CD14-positive monocyte (primary cell): ENCODE measurements around the gene MAP2K4. TPM values are rescaled to one million over a fixed set of nuclear protein-coding genes. Genes with fewer than 3 reads are reported as not detected.

Source experiments
- DNase-seq, 3 donors: peaks; one replicate each; pipeline ENCODE4 v3.0.0-alpha.2; 2011 to 2022
- H2AFZ ChIP-seq: 2 replicates; pipeline ENCODE4 v1.6.0; 2012; ENCODE audit warnings: mild to moderate bottlenecking, low read depth, low read length, inconsistent platforms; ENCODE audit not compliant: insufficient read depth, poor library complexity, severe bottlenecking
- H3K27ac ChIP-seq, 2 donors: 1 replicate in 1 of 2; 2 replicates in 1 of 2; pipeline ENCODE4 v1.5.1; 2012 to 2013; ENCODE audit warnings: low read length in 2 of 2, control low read depth in 1 of 2, inconsistent platforms in 1 of 2, low read depth in 1 of 2, mild to moderate bottlenecking in 1 of 2
- H3K27me3 ChIP-seq, 2 donors: one replicate each; pipeline versions ENCODE4 v1.6.0 to v1.6.1; 2011 to 2013; ENCODE audit warnings: low read length in 2 of 2; ENCODE audit not compliant: control insufficient read depth in 2 of 2, insufficient read depth in 2 of 2
- H3K36me3 ChIP-seq, 2 donors: replicated peaks in 1 of 2; 1 replicate in 1 of 2; 2 replicates in 1 of 2; pipeline versions ENCODE4 v1.5.1 to v1.6.1; 2012 to 2013; ENCODE audit warnings: low read length in 2 of 2, control low read depth in 1 of 2, inconsistent platforms in 1 of 2, mild to moderate bottlenecking in 1 of 2; ENCODE audit not compliant: insufficient read depth in 2 of 2, control insufficient read depth in 1 of 2
- H3K4me1 ChIP-seq, 2 donors: 1 replicate in 1 of 2; 2 replicates in 1 of 2; pipeline versions ENCODE4 v1.5.1 to v1.6.1; 2012 to 2013; ENCODE audit warnings: low read length in 2 of 2, control low read depth in 1 of 2, inconsistent platforms in 1 of 2, mild to moderate bottlenecking in 1 of 2, moderate library complexity in 1 of 2; ENCODE audit not compliant: insufficient read depth in 2 of 2, control insufficient read depth in 1 of 2
- H3K4me2 ChIP-seq: replicated peaks from 2 replicates; pipeline ENCODE3; 2012; ENCODE audit warnings: low read length, moderate library complexity, mild to moderate bottlenecking; ENCODE audit not compliant: poor library complexity, severe bottlenecking; ENCODE audit errors: extremely low read depth
- H3K4me3 ChIP-seq, 3 experiments: fragments of 200-600 bp in 1 of 3; sonication (generic) in 1 of 3; replicated peaks in 1 of 3; 1 replicate in 2 of 3; 2 replicates in 1 of 3; pipeline ENCODE4 v1.5.1; 2011 to 2013; ENCODE audit warnings: low read length in 3 of 3, mild to moderate bottlenecking in 3 of 3, control low read depth in 2 of 3, low read depth in 2 of 3, inconsistent platforms in 1 of 3, moderate library complexity in 1 of 3
- H3K79me2 ChIP-seq: 2 replicates; pipeline ENCODE4 v1.6.0; 2012; ENCODE audit warnings: mild to moderate bottlenecking, control low read depth, inconsistent platforms, low read length, moderate library complexity; ENCODE audit not compliant: insufficient read depth
- H3K9ac ChIP-seq: 2 replicates; pipeline ENCODE4 v1.6.0; 2017; ENCODE audit warnings: low read length, mild to moderate bottlenecking; ENCODE audit not compliant: insufficient read depth, poor library complexity, severe bottlenecking
- H3K9me3 ChIP-seq, 2 donors: replicated peaks in 1 of 2; 1 replicate in 1 of 2; 2 replicates in 1 of 2; pipeline versions ENCODE4 v1.5.1 to v1.6.1; 2012 to 2013; ENCODE audit warnings: low read length in 2 of 2, control low read depth in 1 of 2; ENCODE audit not compliant: control insufficient read depth in 1 of 2, insufficient read depth in 1 of 2
- H4K20me1 ChIP-seq: 2 replicates; pipeline ENCODE4 v1.6.0; 2012; ENCODE audit warnings: mild to moderate bottlenecking, low read length, control low read depth, moderate library complexity; ENCODE audit not compliant: insufficient read depth
- H3K27ac Mint-ChIP-seq, 7 donors: one replicate each; pipeline ENCODE4 v1.8.0; 2020; ENCODE audit warnings: mild to moderate bottlenecking in 7 of 7, mixed read lengths in 7 of 7, moderate library complexity in 6 of 7, inconsistent platforms in 2 of 7
- H3K27me3 Mint-ChIP-seq, 3 donors: one replicate each; pipeline ENCODE4 v1.8.0; 2021 to 2022; ENCODE audit warnings: low read depth in 3 of 3, mild to moderate bottlenecking in 3 of 3, mixed read lengths in 3 of 3, moderate library complexity in 3 of 3, inconsistent platforms in 1 of 3
- H3K36me3 Mint-ChIP-seq, 2 donors: one replicate each; pipeline ENCODE4 v1.8.0; 2020; ENCODE audit warnings: mixed read lengths in 2 of 2, inconsistent platforms in 1 of 2, mild to moderate bottlenecking in 1 of 2
- H3K4me1 Mint-ChIP-seq: one replicate; pipeline ENCODE4 v1.8.0; 2020; ENCODE audit warnings: mild to moderate bottlenecking, mixed read lengths
- H3K4me3 Mint-ChIP-seq, 2 donors: one replicate each; pipeline ENCODE4 v1.8.0; 2020; ENCODE audit warnings: mild to moderate bottlenecking in 2 of 2, mixed read lengths in 2 of 2, moderate library complexity in 1 of 2
- H3K9me3 Mint-ChIP-seq, 7 donors: one replicate each; pipeline ENCODE4 v1.8.0; 2020 to 2022; ENCODE audit warnings: mixed read lengths in 7 of 7, mild to moderate bottlenecking in 6 of 7, moderate library complexity in 6 of 7, inconsistent platforms in 2 of 7
- CTCF ChIP-seq: fragments of 200-600 bp; IDR thresholded peaks from one replicate; pipeline ENCODE4 v1.8.0; 2022; ENCODE audit warnings: antibody characterized with exemption, mild to moderate bottlenecking
- WGBS: methylation state at CpG from one replicate; pipeline ENCODE4 v1.1.5; 2013; ENCODE audit warnings: missing lambda C conversion rate; ENCODE audit not compliant: insufficient coverage; 5-methylcytosine and 5-hydroxymethylcytosine counted together
- intact Hi-C, 2 donors: fragments of 100-400 bp; cut with micrococcal nuclease; formaldehyde crosslinking; loops; one replicate each; pipeline versions ENCODE4 v1.15.0 to v1.15.1; 2023
- polyA plus RNA-seq, 3 donors: library from polyadenylated mRNA; depleted of rRNA in 1 of 3; unstranded in 2 of 3; stranded (reverse) in 1 of 3; fragments of 300-500 nt in 2 of 3; fragments of >200 nt in 1 of 3; fragmentation: Illumina TruSeq in 2 of 3; gene quantifications; 1 replicate in 2 of 3; 2 replicates in 1 of 3; pipeline ENCODE4 v1.2.3, GENCODE V29; 2012 to 2021

Gene MAP2K4
- polyA plus RNA-seq, 3 donors: 8.1 to 41.8 (median 23.2) TPM

- 67% methylated on average over 1 of the region's 7 CpGs for WGBS
- no peaks in the 10 kb centered on the region for H3K9me3 ChIP-seq
- H3K27ac ChIP-seq: no peak overlapping the region
- Mint-ChIP-seq H3K4me3 (no peak overlapping the region), H3K36me3 (no peaks in the 10 kb centered on the region), H3K4me1 (no peaks in the 10 kb centered on the region), H3K9me3 (peaks cover 0 to 2% (median 0%) of the 10 kb centered on the region in 7 donors), H3K27me3 (peaks cover 0 to 2% (median 1%) of the 10 kb centered on the region in 3 donors), H3K27ac (peak overlapping the region in 1 of 7 donors; percentile 26)
- H3K4me3 ChIP-seq: no peak overlapping the region
- DNase-seq: no peak
- no peak overlapping the region for H2AFZ ChIP-seq
- no peaks in the 10 kb centered on the region for H3K4me1 ChIP-seq
- intact Hi-C loops: no loop called here
- no peaks in the 10 kb centered on the region for H3K36me3 ChIP-seq
- peak; percentile 64 for TF ChIP-seq CTCF
- no peaks in the 10 kb centered on the region for H3K79me2 ChIP-seq
- no peaks in the 10 kb centered on the region for H3K27me3 ChIP-seq
- H4K20me1 ChIP-seq: no peaks in the 10 kb centered on the region
- no peak overlapping the region for H3K4me2 ChIP-seq
- no peak overlapping the region for H3K9ac ChIP-seq
These were observed 160.1 kb downstream of the MAP2K4 start for GRCh38 chr17:12180644-12181261.

- Histone ChIP-seq H4K20me1 (no peaks in the 10 kb centered on the region), H2AFZ (no peak overlapping the region), H3K79me2 (no peaks in the 10 kb centered on the region), H3K9ac (no peak overlapping the region), H3K4me3 (no peak overlapping the region), H3K27ac (no peak overlapping the region), H3K4me2 (no peak overlapping the region), H3K4me1 (no peaks in the 10 kb centered on the region), H3K36me3 (no peaks in the 10 kb centered on the region), H3K27me3 (no peaks in the 10 kb centered on the region), H3K9me3 (peaks cover 14% of the 10 kb centered on the region in 2 donors)
- Mint-ChIP-seq H3K27me3 (peaks cover 0 to 2% (median 0%) of the 10 kb centered on the region in 3 donors), H3K27ac (no peak overlapping the region), H3K36me3 (no peaks in the 10 kb centered on the region), H3K4me1 (no peaks in the 10 kb centered on the region), H3K9me3 (peaks cover 5 to 15% (median 13%) of the 10 kb centered on the region in 7 donors), H3K4me3 (no peak overlapping the region)
- WGBS: 100% methylated on average over 1 of the region's 1 CpG
- intact Hi-C loops: loop anchor here in 1 of 2 donors (2.0 kb wide), 1 partner anchor 21 kb away; no protein-coding TSS in a partner anchor
- no peak for TF ChIP-seq CTCF
- DNase-seq: no peak
These were observed 167.0 kb downstream of the MAP2K4 start for GRCh38 chr17:12187658-12188057.
